Cerebellar nuclear complex (tissue), 1 donor: ENCODE data around the gene PPP4R3A.
"Not testable (repeated sequence)": the region's sequence is repeated elsewhere in the genome, so short reads cannot be mapped to it uniquely, and the experiment has no call there.

Source experiments
- DNase-seq, 2 experiments: peaks; one replicate each; lab custom pipeline; 2025; lab: John Stamatoyannopoulos, UW

Gene PPP4R3A

DNA sequence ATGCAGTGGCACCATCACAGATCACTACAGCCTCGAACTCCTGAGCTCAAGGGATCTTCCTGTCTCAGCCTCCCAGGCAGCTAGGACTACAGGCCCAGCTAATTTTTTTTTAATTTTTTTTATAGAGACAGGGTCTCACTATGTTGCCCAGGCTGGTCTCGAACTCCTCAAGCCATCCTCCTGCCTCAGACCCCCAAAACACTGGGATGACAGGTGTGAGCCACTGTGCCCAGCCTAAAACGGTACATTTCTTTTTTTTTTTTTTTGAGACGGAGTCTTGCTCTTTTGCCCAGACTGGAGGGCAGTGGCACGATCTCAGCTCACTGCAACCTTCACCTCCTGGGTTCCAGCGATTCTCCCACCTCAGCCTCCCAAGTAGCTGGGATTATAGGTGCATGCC, 100.9 kb downstream of the PPP4R3A start:
- not testable (repeated sequence) for DNase-seq
